NCI-H2107 treated with DMSO at 0.1 percent for 48 hours (cell line): Measurements from ENCODE around the gene ABCB11.
"Not testable (repeated sequence)": the region's sequence is repeated elsewhere in the genome, so short reads cannot be mapped to it uniquely, and the experiment has no call there.

Experiments used
- DNase-seq: peaks from one replicate; lab custom pipeline; 2025; ENCODE audit not compliant: unreplicated experiment; lab: John Stamatoyannopoulos, UW

ABCB11 gene

DNA sequence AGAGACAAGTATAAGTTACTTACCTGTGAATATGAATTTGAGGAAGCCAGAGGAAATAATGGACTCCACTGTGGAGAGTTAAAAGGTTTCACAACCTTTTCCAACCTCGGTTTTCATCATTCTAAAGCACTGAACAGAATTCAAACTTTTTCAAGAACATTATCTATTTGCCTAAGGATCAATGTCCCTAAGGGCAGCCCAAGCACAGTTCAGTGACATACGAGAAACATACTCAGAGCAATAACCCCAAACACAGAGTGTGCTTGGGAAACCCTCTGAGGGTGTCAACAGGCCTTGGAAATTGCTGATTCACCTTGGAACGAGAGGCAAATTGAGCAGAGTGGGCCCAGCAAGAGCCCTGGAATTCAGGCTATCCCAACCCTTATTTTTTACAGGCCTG is at the start of gene ABCB11:
TSS of gene ABCB11 (minus strand) at position 123 of the 400 bp plus-strand sequence. CDS start 13,199 bp downstream, outside the sequence.
- DNase-seq, result no peak

DNA sequence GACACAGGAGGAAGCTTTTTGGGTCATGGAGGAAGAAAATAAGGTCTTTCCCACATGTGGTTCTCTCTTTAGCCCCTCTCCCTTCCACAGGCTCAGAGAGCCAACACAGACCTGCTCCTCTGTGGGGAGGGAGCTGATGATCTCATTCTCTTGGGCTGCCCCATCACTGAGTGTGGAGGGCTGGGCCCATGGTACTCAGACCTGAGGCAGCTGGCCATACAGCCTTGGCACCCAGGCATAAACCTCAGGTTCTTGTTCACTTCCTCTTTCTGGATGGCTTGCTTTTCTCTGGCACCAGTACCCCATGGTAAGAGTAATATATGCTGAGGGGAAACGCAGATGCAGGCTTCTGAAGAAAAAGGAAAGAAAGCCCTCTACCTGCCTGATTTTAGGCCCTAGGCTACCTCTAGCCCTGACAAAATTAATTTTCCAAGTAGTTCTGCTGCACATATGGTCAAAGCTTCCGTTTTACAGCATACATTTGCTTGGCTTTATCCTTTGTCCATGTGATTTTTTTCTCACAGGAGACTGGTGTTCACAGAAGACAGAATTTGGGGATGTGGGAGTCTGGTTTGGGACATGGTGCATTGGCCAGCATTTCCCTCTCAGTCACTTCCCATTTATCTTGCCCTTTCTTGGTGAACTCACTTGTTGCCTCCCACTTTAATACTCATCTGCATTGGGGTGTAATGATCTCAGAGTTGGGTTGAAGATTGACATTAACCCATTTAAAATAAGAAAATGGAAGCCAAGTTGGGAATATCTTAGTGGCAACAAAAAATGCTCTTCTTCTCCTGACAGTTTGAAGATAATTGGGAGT is 49.3 kb upstream of the ABCB11 start:
- DNase-seq, result no peak

DNA sequence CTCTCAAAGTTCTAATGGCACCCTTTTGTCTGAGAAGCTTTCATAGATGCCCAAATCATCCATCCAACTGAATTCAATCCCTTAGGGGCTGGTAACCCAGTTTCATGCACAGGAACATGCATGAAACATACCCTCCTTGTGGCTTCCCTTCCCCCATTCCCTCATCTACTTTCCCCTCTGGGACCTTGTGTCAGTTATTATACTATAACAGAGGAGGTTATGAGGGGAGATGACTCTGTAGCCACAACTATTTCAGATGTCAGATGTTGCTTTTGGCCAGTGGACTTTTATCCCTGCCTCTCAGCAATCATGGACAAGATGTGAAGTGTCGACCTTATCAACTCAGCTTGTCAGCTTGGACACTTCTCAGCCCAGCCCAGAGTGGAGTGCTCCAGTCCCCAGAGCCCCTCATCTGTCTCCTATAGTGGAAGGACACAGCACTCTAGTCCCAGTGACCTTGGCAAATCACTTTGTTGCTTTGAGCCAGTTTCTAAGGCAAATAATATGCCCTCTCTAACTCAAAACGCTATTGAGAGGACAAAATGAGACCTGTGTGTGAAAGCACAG is 46.6 kb upstream of the ABCB11 start:
- DNase-seq, result no peak

DNA sequence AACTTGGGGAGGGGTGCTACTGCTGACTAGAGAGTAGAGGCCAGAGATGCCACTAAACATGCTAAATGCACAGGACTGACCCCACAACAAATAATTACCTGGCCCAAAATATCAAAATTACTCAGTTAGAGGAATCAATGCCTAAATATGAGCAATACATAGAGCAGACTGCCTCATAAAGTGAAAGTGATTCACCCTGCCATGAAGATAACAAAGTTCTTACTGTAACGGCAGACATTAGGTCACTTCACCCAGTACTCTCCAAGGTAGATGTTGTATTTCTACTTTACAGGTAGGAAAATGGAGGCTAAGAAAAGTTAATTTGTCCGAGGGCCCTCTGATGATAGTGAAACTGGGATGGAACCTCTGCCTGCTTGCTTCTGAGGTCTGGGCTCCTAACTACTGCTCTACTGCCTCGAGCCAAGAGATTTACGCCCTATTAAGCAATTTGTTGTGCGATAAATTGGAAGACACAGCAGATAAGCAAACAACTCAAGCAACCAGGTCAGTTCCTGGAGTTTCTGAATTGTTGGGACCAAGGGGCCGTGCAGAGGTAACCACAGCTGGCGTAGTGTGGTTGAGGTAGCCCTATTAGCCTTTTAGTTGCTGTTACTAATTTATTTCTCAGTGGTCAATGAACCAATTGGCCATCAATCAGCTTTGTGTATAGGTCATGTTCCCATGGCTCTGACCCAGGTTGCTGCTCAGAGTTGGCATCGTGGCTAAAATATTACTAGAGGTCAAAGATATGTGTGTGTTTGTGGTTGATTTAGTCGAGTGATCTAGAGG is 43.0 kb upstream of the ABCB11 start:
- no peak for DNase-seq

DNA sequence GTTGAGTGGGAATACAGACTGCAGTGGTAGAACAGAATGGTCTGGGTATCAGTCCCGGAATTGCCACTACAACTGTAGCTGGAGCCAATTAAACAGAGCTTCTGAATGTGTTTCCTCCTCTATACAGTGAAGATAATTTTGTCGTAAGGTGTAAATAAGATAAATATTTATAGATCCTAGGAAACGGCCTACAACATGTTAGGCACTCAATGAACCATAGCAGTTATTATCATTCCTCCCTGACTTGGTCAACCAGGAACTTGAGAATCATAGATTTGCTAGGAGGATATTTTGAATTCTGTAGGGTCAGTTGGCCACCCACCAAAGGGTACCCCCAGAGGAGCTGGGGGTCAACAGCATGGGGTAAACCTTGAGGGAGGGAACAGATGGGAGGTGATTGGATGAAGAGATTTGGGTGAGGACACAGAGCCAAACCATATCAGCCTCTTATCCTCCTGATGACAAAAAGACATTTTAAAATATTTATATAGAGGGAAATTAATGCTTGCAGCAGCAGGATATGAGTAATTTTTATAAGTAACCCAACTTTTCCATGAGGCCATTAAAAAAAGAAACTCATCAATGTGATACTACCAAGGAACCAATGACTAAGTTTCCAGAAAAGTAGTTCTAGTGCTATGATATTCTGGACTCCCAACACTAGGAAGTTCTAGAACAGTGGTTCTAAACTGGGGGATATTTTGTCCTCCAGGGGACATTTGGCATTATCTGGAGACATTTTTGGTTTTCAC is 42.3 kb upstream of the ABCB11 start:
- DNase-seq, result no peak

DNA sequence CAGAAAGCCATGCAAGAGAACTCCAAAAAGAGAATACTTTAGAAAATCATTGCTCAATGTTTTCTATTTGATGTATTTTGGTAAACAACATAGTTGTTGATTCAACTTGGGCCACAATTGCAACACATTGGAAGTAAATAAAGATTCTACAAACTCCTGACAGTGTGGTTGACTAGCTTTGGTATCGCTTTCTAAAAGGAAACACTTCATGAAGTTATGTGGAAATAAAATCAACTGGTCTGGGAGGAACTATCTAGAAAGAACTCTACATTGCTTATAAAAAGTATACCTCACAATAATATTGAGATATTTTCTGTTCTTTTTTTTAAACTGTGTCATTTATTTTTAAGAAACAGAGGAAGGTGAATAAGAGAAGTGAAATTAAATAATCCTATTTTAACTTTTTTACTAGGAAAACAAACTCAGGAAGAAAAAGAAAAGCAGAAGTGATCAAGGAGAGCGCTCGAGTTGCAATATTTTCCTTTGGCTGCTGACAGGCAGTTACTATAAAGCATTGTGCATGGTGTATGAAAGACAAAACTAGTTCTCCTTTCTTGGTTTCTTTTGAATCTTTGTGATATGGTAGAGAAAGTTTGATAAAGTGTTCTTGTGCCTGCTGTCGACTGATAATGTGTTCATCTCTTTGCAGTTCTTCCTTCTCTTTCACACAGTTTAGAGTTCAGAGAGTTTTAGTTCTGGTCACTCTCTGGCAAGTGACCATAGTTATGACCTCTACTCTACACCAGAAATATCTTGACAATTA is 41.2 kb upstream of the ABCB11 start:
- DNase-seq, result no peak

DNA sequence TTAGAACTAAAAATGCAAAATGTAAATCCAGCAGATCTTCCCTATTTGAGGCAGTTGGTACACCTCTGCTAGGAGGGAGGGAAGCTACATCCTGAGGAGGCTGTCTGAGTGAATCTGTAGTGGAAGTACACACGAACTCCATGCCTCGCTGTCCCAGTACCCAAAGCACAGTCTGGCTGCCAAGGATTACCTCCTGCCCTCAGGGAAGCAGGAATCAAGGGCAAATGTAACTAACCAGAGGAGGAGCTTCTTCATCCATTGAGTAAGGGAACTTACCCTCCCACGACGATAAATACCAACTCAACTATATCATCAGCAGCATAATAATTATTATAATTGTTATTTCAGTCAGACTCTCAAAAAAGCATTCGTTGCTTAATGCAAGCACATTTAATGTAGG is 40.3 kb upstream of the ABCB11 start:
- DNase-seq, result no peak

DNA sequence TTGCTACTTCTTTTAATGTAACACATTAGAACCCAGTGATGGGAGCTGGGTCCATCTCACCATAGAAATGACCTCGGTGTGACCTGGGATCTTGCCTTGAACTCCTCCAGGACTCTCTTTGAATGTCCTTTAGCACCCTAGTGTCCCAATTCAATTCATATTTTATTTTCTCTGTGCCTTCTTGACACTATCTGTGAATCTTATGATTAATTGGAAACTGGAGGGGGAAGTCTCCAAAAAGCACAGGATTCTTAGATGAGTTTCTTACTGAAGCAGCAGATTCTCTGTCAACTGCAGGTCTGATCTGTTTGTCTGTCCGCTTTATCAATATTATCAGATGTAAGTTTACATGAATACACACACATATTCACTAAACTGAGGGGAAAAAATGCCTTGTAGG is 38.7 kb upstream of the ABCB11 start:
- DNase-seq, result no peak

DNA sequence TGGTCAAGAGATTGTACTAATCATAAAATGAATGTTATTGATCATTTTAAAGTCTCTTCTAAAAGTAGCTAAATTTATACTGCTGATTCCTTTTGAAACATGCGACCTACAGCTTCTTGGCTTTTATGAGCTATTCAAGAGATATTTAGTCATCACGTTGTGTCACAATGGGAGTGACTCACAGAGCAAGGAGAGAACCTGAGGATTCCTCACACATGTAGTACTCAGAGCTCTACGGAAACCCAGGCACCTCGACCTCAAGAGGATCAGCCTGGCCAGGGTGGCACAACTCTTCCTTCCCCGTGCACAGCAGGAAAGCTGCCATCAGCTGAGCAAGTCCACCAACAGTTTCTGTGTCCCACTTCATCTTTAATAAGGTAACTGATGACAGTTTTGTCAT is 38.2 kb upstream of the ABCB11 start, which contains the start of gene DHRS9:
TSS of gene DHRS9 (plus strand) at position 223 of the 400 bp plus-strand sequence. CDS start 12,019 bp downstream, outside the sequence.
- DNase-seq, result no peak

DNA sequence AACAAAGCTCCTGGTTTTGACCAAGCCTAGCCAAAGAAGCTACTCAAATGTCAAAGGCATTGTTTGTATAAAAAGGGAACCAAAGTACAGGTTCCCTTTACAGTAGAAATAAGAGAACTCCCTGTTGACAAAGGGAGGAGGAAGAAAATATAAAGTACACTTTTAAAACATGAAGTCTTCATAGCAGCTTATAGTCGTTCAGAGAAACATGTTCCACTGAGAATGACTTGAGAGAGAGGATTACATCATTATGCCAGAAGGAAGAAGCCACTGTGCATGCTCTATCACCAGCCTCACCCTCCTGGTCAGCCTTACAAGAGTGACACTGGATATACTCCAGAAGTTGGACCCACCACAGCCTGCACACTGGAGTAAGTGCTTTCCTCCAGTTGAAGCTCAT is 35.8 kb upstream of the ABCB11 start:
- no peak for DNase-seq

DNA sequence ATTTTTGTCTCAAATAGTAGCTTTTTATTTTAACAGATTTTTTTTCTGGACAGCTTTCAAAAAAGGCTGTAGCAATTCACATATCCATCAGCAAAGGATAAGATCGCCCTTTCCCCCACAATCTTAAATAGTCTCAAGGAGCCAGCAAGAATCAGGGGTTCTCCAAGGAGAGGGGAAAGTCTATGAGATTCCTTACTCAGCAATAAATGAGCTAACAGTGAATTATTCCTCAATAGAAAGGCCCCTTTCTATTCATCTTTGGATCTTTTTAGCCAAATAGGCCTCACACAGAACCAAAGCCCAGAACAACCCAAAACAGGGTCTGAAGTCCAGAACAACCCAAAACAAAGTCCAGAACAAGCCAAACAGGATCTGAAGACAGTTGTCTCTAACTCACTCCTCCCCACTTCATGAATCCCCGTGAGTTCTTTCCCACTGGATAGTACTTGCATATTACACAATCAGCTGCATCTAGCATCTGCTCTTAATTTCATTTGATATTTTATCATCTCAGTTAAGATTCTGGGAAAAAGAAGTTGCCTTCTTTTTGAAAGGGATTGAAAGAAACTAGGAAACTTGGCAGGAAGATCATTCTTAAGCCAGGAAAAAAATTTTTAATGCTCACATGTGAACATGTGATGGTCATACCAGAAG is 34.9 kb upstream of the ABCB11 start:
- no peak for DNase-seq

DNA sequence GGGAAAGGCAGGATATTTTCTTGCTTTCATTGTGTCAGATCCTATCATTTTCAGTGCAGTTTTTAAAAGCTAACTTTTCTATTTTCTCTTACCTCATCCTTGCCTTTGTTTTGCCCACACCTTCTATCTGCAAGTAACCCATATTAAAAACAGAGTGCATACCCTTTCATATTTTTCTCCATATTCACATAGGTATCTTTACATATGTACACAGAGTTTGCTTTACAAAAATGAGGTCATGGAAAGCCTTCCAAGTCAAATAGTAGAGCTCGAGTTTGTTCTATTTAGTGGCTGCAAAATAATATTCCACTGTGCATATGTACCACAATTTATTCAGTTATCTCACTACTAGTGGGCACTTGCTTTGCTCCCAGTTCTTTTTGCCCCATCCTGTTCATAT is 34.3 kb upstream of the ABCB11 start:
- no peak for DNase-seq

DNA sequence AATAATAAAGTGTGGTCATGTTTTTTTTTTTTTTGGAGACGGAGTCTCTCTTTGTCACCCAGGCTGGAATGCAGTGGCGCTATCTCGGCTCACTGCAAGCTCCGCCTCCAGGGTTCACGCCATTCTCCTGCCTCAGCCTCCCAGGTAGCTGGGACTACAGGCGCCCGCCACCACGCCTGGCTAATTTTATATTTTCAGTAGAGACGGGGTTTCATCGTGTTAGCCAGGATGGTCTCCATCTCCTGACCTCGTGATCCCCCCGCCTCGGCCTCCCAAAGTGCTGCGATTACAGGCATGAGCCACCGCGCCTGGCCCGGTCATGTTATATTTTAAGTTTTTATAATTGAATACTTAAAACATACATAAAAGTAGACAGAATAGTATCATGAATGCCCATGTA is 33.1 kb upstream of the ABCB11 start:
- DNase-seq, result not testable (repeated sequence)

DNA sequence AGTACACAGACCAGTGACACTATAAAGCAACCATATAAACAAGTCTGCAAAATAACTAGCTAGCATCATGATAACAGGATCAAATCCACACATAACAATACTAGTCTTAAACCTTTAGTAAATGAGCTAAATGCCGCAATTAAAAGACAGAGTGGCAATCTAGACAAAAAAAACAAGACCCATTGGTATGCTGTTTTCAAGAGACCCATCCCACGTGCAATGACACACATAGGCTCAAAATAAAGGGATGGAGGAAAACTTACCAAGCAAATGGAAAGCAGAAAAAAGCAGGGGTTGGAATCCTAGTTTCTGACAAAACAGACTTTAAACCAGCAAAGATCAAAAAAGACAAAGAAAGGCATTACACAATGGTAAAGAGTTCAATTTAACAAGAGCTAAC is 23.5 kb upstream of the ABCB11 start:
- not testable (repeated sequence) for DNase-seq

DNA sequence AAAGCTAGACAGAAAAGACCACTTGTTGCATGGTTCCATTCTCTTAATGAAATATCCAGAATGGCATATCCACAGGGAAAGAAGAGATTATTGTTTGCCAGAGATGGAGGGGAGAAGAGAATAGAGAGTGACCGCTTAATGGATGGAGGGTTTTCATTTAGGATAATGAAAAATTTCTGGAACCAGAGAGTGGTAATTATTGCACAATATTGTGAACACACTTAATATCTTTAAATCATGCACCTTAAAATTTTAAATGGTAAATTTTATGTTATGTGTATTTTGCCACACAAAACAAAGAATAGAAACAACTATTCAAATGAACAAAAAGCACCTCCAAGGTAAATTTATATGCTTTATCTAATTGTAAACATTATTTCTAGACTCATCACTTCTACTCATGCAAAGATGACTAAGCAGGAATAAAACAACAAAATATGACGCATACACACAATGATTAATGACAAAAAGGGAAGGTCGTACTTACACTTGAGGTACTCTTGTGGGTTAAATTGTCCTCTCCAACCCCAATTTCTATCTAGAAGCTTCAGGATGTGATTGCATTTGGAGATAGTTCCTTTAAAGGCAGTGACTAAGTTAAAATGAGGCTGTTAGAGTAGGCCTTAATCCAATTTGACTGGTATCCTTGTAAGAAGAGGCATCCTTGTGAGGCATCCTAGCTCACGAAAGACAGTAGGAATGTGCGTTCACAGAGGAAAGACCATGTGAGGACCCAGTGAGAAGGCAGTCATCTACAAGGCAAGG is 19.5 kb upstream of the ABCB11 start:
- DNase-seq, result no peak

DNA sequence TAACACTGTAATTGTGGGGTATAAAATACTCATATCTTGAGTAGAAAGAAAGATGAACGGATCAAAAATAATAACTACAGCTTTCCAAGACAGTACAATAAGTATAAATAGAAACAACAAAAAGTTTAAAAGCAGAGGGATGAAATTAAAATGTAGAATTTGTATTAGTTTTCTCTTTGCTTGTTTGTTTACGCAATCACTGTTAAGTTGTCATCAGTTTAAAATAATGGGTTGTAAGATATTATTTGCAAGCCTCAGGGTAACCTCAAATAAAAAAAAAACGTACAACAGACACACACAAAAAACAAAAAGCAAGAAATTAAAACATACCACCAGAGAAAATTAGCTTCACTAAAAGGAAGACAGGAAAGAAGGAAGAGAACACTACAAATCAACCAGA is 18.0 kb upstream of the ABCB11 start:
- DNase-seq, result no peak

DNA sequence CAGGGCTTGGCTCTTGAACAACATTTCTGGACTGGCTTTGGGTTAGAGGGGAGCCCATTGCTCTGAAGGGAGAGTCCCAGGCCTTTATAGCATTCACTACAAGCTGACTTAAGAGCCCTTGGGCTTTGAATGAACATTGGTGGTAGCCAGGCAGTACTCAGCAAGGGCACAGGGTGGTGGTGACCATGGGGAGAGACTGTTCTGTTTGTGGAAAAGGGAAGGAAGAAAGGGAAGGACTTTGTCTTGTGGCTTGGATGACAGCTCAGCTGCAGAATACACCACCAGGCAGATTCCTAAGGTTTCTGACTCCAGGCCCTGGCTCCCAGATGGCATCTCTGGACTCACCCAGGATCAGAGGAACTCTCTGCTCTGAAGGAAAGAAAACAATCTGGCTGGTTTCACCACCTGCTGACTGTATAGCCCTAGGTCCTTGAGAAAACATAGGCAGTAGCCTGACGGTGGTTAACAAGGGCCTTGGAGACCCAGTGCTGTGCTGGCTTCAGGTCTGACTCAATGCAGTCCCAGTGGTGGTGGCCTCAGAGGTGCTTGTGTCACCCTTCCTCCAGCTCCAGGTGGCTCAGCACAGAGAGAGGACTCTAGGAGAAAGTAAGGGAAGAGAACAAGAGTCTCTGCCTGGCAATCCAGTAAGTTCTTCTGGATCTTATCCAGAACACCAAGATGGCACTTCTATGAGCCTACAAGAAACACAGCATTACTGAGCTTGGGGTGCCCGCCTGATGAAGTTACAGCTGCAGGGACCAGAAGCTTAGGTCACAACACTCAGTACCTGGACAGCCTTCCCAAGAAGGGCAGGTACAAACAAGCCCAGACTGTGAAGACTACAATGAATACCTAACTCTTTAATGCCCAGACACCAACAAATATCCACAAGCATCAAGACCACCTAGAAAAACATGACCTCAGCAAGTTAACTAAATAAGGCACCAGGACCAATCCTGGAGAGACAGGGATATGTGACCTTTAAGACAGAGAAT is 16.4 kb upstream of the ABCB11 start:
- no peak for DNase-seq
